Measurements from ENCODE around the gene MASP1.

Gene MASP1

DNA sequence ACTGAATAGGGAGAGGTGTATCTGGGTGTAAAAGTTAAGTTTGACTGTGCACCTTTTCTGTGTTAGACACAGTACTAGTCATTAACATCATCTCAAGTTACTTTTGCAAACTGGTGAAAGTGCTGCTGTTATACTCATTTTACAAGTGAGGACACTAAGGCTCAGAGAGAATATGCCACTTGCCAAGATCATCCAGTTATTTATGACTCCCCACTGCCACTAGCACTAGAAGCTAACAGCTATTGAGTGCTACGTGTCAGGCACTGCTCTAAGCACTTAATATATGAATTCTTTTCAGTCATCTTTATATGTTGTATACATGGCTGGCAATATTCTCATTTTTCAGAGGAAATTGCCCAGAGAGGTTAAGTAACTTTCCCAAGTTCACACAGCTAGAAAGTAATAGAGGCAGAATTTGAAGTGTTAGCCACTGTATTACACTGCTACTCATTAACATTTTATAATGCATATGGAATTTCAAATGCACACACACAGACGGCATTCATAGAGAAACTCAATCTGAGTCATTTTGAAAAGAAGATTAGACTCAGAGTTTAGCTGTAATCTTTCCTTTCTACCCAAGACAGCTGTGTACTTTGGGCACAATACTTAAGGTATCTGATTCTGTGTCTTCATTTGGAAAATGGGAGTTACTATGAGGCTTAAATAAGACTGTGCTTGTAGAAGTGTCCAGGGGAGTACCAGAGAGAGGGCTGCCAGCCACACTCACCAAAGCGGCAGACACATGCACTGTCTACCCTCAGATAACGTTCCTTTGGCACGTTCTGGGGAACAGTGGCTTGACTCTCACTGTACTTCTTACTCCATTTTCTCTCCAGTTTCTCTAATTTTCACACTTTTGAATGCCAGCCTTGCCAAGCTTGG is 1.3 kb upstream of the MASP1 start:
- H3K4me1 ChIP-seq (ENCODE audit: control insufficient read depth, insufficient read depth, low read length): peaks cover 67% of the 10 kb centered on the region
- DNase-seq (ENCODE audit: low read depth): no peak

DNA sequence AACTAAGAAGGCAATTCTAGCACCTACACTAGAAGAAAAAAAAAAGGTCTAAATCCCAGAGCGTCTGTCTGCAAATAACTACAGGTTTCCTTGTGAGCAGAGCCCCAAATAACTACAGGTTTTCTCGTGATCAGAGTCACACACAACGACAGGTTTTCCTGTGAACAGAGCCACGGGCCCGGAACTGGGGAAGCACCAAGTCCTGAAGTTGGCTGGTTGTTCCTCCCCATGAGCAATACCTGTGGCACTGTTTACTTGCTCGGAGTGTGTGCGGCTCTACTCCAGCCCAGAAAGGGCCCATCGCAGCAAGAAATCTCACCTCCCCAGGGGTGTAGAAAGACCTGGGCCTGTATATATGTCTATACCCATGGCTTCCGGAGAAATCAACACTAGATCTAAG is 644 bp upstream of the MASP1 start:
- no peaks in the 10 kb centered on the region for H3K9me3 ChIP-seq (ENCODE audit: control insufficient read depth, low read length)
- no peaks in the 10 kb centered on the region for H3K36me3 ChIP-seq (ENCODE audit: control insufficient read depth, insufficient read depth, low read length, severe bottlenecking)
- no peak for DNase-seq (ENCODE audit: low read depth)
- no peaks in the 10 kb centered on the region for H3K27me3 ChIP-seq (replicated peaks; ENCODE audit: control insufficient read depth, insufficient read depth, low read length)
- peak overlapping the region; percentile 75 for H3K9ac ChIP-seq (ENCODE audit: low read length)
- H3K4me3 ChIP-seq (ENCODE audit: low read length): peak overlapping the region; percentile 82
- peaks cover 74% of the 10 kb centered on the region for H3K4me1 ChIP-seq (ENCODE audit: control insufficient read depth, insufficient read depth, low read length)

More for the DNA sequence above, 1.3 kb upstream of the MASP1 start:
- Histone ChIP-seq H3K36me3 (ENCODE audit: control insufficient read depth, insufficient read depth, low read length, severe bottlenecking) (no peaks in the 10 kb centered on the region), H3K9me3 (ENCODE audit: control insufficient read depth, low read length) (no peaks in the 10 kb centered on the region), H3K27me3 (replicated peaks; ENCODE audit: control insufficient read depth, insufficient read depth, low read length) (no peaks in the 10 kb centered on the region), H3K9ac (ENCODE audit: low read length) (peak overlapping the region; percentile 75), H3K4me3 (ENCODE audit: low read length) (peak overlapping the region; percentile 82)

DNA sequence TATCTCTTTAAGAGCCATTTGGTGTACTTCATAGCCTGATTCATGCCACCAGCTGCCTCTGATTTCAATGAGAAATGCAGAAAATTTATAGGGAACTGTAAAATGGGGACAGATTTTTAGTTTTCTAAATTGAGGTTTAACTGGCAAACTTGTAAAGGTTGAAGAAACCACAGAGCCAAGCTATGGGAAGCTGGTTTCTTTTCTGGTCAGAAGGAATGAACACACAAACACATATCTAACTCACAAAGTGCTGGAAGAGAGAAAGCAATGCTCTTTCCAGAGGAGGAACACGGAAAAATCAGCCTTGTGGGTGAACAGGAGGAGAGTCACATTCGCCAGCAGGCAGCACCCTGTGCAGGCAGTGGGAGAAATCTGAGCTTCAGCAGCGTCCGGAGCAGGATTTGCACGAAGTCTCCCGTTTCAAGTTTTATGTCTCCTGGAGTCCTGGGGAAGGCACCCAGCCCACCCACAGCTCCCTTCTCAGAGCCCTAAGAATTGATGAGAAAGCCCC is 481 bp downstream of the MASP1 start:
- peak overlapping the region; percentile 82 for H3K4me3 ChIP-seq (ENCODE audit: low read length)
- H3K36me3 ChIP-seq (ENCODE audit: control insufficient read depth, insufficient read depth, low read length, severe bottlenecking): no peaks in the 10 kb centered on the region
- peaks cover 80% of the 10 kb centered on the region for H3K4me1 ChIP-seq (ENCODE audit: control insufficient read depth, insufficient read depth, low read length)
- DNase-seq (ENCODE audit: low read depth): peak; percentile 56
- no peaks in the 10 kb centered on the region for H3K27me3 ChIP-seq (replicated peaks; ENCODE audit: control insufficient read depth, insufficient read depth, low read length)
- H3K9ac ChIP-seq (ENCODE audit: low read length): peak overlapping the region; percentile 75
- no peaks in the 10 kb centered on the region for H3K9me3 ChIP-seq (ENCODE audit: control insufficient read depth, low read length)

DNA sequence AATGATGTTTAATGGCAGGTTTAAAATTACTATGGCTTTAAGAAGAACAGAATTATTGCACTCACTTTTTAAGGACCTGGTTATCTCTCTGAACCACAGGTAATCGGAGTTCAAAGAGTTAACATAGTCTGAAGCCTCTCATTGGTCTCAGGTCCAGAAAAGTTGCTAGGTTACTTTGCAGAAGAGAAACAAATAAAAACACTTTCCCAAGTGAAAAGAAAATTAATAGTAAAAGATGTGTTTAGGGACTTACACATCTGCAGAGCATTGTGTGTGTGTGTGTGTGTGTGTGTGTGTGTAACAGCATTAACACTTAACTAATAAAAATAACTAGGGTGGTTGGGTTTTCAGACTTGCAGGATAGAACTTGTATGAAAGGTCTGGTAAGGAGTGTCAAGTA is 1.0 kb downstream of the MASP1 start:
- DNase-seq (ENCODE audit: low read depth): no peak
- no peaks in the 10 kb centered on the region for H3K27me3 ChIP-seq (replicated peaks; ENCODE audit: control insufficient read depth, insufficient read depth, low read length)
- no peaks in the 10 kb centered on the region for H3K9me3 ChIP-seq (ENCODE audit: control insufficient read depth, low read length)
- peaks cover 80% of the 10 kb centered on the region for H3K4me1 ChIP-seq (ENCODE audit: control insufficient read depth, insufficient read depth, low read length)
- no peaks in the 10 kb centered on the region for H3K36me3 ChIP-seq (ENCODE audit: control insufficient read depth, insufficient read depth, low read length, severe bottlenecking)
- peak overlapping the region; percentile 82 for H3K4me3 ChIP-seq (ENCODE audit: low read length)
- peak overlapping the region; percentile 75 for H3K9ac ChIP-seq (ENCODE audit: low read length)

DNA sequence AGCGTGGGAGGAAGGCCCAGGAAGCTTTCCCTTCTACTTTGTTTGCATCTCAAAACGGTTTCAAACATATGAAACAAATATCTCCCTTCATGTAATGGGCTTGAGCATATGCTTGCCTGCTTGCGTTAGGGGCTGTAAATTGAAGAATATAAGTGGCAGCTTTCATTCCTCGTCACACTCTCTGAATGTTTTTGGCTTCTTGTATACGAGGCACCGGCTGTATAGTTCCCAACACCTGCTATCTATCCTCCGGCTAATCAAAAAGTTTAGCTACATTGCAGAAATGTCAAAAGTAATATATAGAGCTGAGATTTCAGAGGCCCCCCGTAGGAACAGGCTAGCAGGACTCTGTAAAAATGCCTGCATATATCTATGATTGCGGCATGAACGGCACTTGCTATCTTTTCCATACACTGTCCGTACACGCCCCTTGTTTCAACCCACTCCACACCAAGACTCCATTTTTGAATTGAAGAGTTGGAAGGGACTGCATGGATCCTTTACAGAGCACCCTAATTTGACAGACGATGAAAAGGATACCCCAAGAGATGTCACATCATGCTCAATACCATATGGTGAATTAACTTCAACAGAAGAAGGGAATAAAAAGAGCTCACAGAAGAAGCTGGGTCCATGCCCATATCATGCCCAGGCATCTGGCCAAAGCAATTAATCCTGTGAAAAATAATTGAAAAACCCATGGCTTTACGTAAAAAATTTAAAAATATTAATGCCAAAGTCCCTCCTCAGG is 2.5 kb downstream of the MASP1 start:
- H3K9me3 ChIP-seq (ENCODE audit: control insufficient read depth, low read length): no peaks in the 10 kb centered on the region
- peaks cover 79% of the 10 kb centered on the region for H3K4me1 ChIP-seq (ENCODE audit: control insufficient read depth, insufficient read depth, low read length)
- no peaks in the 10 kb centered on the region for H3K36me3 ChIP-seq (ENCODE audit: control insufficient read depth, insufficient read depth, low read length, severe bottlenecking)
- peak overlapping the region; percentile 9 for H3K9ac ChIP-seq (ENCODE audit: low read length)
- H3K4me3 ChIP-seq (ENCODE audit: low read length): peak overlapping the region; percentile 30
- H3K27me3 ChIP-seq (replicated peaks; ENCODE audit: control insufficient read depth, insufficient read depth, low read length): no peaks in the 10 kb centered on the region
- no peak for DNase-seq (ENCODE audit: low read depth)

DNA sequence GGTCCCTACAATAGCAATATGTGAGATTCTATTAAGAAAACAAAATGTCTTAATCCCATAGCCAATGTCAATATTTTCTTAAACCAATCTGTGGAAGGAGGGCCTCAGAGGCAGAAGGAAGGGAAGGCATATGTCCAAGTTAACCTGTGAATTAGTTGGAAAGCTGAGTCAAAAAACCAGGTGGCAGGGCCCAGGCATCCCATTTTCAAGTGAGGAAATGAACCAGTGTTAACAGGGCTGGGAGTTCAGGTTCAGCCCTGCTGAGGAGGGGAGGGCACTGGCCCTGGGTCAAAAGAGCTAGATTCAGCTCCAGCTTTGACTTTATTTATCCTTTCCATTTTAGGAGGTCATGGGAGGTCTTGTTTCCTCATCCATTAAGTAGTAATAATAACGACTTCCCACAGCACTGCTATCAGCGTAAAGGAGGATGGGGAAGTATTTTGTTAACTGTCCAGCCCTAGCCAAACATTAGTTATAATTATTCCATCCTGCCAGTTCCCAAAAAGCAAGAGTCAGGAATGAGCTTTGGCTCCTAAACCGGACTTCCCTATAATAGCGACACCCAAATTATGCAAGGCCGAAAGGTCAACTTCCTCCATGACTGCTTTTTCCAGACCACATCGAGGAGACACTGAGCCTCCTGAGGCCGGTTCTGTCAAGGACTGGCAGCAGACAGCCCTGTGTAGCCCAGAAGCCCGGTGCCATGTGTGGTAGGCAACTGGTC is 3.2 kb downstream of the MASP1 start:
- DNase-seq (ENCODE audit: low read depth): no peak
- Histone ChIP-seq H3K9ac (ENCODE audit: low read length) (peak overlapping the region; percentile 9), H3K9me3 (ENCODE audit: control insufficient read depth, low read length) (no peaks in the 10 kb centered on the region), H3K4me1 (ENCODE audit: control insufficient read depth, insufficient read depth, low read length) (peaks cover 71% of the 10 kb centered on the region), H3K27me3 (replicated peaks; ENCODE audit: control insufficient read depth, insufficient read depth, low read length) (no peaks in the 10 kb centered on the region), H3K36me3 (ENCODE audit: control insufficient read depth, insufficient read depth, low read length, severe bottlenecking) (no peaks in the 10 kb centered on the region), H3K4me3 (ENCODE audit: low read length) (peak overlapping the region; percentile 30)

DNA sequence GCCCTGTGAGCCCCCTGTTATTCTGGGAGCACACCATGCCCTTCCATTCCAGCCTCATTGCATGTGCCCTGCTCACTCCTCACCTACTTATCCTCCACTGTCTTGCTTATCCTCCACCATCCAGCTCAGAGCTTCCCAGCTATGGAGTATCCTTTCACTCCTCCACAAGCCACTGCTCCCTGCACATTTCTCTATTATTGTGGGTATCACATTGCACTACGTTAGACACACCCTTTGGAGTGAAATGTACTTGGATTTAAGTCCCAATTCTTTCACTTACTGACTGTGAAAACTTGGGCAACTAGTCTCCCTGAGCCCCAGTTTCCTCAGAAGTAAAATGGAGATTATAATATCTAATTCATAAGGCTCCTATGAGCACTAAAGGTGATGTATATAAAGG is 4.3 kb downstream of the MASP1 start:
- Histone ChIP-seq H3K4me3 (ENCODE audit: low read length) (peak overlapping the region; percentile 15), H3K9me3 (ENCODE audit: control insufficient read depth, low read length) (no peaks in the 10 kb centered on the region)
- DNase-seq (ENCODE audit: low read depth): no peak

DNA sequence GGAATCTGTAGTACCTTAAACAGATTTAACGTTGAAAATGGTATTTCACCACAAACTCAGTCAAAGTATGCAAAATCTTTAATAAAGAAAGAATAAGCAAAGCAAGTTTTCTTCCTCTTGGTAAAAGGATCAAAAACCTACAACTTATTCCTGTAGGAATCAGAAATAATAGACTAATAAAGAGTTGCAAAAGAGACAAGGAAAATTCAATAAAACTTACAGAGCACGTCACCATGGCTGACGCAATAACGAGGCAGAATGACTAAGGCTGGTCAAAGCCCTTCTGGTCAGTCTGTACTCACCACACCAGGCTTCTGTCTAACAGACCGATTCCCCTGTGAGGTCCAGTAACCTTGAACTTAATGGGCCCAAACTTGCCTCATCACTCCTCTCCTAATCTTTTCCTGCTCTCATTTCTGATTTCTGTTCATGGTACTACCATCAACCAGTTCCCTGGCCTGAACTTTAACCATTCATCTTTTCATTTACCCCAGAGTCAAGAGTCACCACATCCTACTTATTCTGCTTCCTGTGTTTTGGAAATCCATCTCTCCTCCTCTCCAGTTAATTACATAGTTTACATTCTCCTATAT is 5.0 kb downstream of the MASP1 start:
- no peaks in the 10 kb centered on the region for H3K27me3 ChIP-seq (replicated peaks; ENCODE audit: control insufficient read depth, insufficient read depth, low read length)
- H3K4me3 ChIP-seq (ENCODE audit: low read length): peak overlapping the region; percentile 15
- H3K4me1 ChIP-seq (ENCODE audit: control insufficient read depth, insufficient read depth, low read length): peaks cover 59% of the 10 kb centered on the region
- no peaks in the 10 kb centered on the region for H3K9me3 ChIP-seq (ENCODE audit: control insufficient read depth, low read length)
- peak; percentile 42 for DNase-seq (ENCODE audit: low read depth)
- H3K9ac ChIP-seq (ENCODE audit: low read length): peak overlapping the region; percentile 38
- H3K36me3 ChIP-seq (ENCODE audit: control insufficient read depth, insufficient read depth, low read length, severe bottlenecking): no peaks in the 10 kb centered on the region

More for the DNA sequence above, 4.3 kb downstream of the MASP1 start:
- Histone ChIP-seq H3K4me1 (ENCODE audit: control insufficient read depth, insufficient read depth, low read length) (peaks cover 61% of the 10 kb centered on the region), H3K9ac (ENCODE audit: low read length) (peak overlapping the region; percentile 38), H3K36me3 (ENCODE audit: control insufficient read depth, insufficient read depth, low read length, severe bottlenecking) (no peaks in the 10 kb centered on the region), H3K27me3 (replicated peaks; ENCODE audit: control insufficient read depth, insufficient read depth, low read length) (no peaks in the 10 kb centered on the region)

DNA sequence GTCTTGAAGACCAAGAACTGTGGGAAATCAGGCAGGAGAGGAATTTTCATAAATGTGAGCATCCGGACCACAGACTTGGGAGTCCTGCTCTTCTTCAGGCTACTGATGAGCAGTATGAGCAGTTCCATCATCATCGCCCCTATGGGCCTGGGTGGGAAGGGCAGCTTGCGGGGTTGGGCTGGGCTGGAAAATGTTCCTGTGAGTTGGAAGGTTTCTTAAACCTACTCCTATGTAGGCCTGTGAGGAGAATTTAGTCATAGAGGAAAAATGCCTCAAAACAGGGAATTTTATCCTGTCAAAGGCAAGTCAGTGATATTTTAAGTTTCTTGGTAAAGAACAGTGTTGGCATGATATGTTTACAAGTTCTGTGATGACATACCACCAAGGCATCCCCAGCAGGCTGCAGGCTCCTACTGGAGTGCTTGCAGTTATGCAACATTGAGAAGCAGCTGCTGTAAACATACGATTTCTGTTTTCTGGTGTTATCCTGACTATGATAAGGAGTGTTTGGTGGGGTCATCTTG is 10.3 kb downstream of the MASP1 start:
- Histone ChIP-seq H3K4me1 (ENCODE audit: control insufficient read depth, insufficient read depth, low read length) (peaks cover 19% of the 10 kb centered on the region), H3K9me3 (ENCODE audit: control insufficient read depth, low read length) (no peaks in the 10 kb centered on the region), H3K36me3 (ENCODE audit: control insufficient read depth, insufficient read depth, low read length, severe bottlenecking) (no peaks in the 10 kb centered on the region), H3K27me3 (replicated peaks; ENCODE audit: control insufficient read depth, insufficient read depth, low read length) (no peaks in the 10 kb centered on the region), H3K9ac (ENCODE audit: low read length) (no peak overlapping the region), H3K4me3 (ENCODE audit: low read length) (no peak overlapping the region)
- peak; percentile 81 for DNase-seq (ENCODE audit: low read depth)

DNA sequence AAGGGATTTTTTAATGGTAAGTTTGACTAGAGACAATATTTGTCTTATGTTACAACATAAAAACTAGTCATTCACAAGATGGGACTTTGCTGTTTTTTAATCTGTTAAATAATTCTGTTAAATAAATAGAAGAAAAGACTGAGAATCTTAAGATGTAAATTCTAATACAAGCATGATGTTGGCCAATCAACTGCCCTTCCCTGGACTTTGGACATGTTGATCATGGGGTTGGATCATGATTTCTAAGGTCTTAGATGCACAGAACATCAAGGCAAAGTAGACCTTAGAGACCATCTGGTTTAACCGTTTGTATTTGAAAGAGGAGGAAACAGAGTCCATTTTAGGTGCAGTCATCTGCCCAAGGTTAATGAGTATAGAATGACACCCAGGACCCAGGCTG is 10.9 kb downstream of the MASP1 start:
- no peak overlapping the region for H3K9ac ChIP-seq (ENCODE audit: low read length)

More for the DNA sequence above, 10.9 kb downstream of the MASP1 start:
- no peaks in the 10 kb centered on the region for H3K27me3 ChIP-seq (replicated peaks; ENCODE audit: control insufficient read depth, insufficient read depth, low read length)
- no peak for DNase-seq (ENCODE audit: low read depth)
- H3K9me3 ChIP-seq (ENCODE audit: control insufficient read depth, low read length): no peaks in the 10 kb centered on the region
- H3K36me3 ChIP-seq (ENCODE audit: control insufficient read depth, insufficient read depth, low read length, severe bottlenecking): no peaks in the 10 kb centered on the region
- no peak overlapping the region for H3K4me3 ChIP-seq (ENCODE audit: low read length)
- H3K4me1 ChIP-seq (ENCODE audit: control insufficient read depth, insufficient read depth, low read length): peaks cover 14% of the 10 kb centered on the region

Measured in adipocyte (in vitro differentiated cells).